Heart left ventricle (tissue), 16 donors: Measurements from ENCODE around the gene TM4SF1. TPM values are rescaled to one million over a fixed set of nuclear protein-coding genes. Genes with fewer than 3 reads are reported as not detected.

Experiments
- ATAC-seq, 4 donors: fragments of 200-7000 bp; cut with Tn5 transposase; one replicate each; pipeline ENCODE4 v1.9.1; 2020 to 2022; ENCODE audit warnings: moderate library complexity in 4 of 4, mild to moderate bottlenecking in 3 of 4, moderate number of reproducible peaks in 1 of 4
- DNase-seq, 5 donors: peaks; one replicate each; pipeline ENCODE4 v3.0.0-alpha.2; 2020
- H3K27ac ChIP-seq, 12 donors: fragments of 200-600 bp; sonication (generic) in 4 of 12; one replicate each; pipeline versions ENCODE4 v1.5.0 to v1.8.0; 2016 to 2022; ENCODE audit warnings: mild to moderate bottlenecking in 2 of 12
- H3K27me3 ChIP-seq, 9 donors: fragments of 200-600 bp; sonication (generic) in 2 of 9; one replicate each; pipeline versions ENCODE4 v1.5.1 to v1.8.0; 2016 to 2022; ENCODE audit warnings: mild to moderate bottlenecking in 3 of 9
- H3K36me3 ChIP-seq, 9 donors: fragments of 200-600 bp; sonication (generic) in 2 of 9; one replicate each; pipeline versions ENCODE4 v1.5.0 to v1.8.0; 2018 to 2022; ENCODE audit warnings: mild to moderate bottlenecking in 2 of 9
- H3K4me1 ChIP-seq, 12 donors: fragments of 200-600 bp; sonication (generic) in 4 of 12; one replicate each; pipeline versions ENCODE4 v1.5.0 to v1.8.0; 2016 to 2022; ENCODE audit warnings: mild to moderate bottlenecking in 3 of 12
- H3K4me3 ChIP-seq, 12 donors: fragments of 200-600 bp; sonication (generic) in 4 of 12; one replicate each; pipeline versions ENCODE4 v1.5.0 to v1.8.0; 2017 to 2022; ENCODE audit warnings: mild to moderate bottlenecking in 9 of 12, moderate library complexity in 4 of 12
- H3K9me3 ChIP-seq, 12 donors: fragments of 200-600 bp; sonication (generic) in 4 of 12; one replicate each; pipeline versions ENCODE4 v1.5.0 to v1.8.0; 2016 to 2022; ENCODE audit warnings: mild to moderate bottlenecking in 1 of 12
- POLR2A ChIP-seq, 2 donors: fragments of 450-650 bp; IDR thresholded peaks; one replicate each; pipeline ENCODE4 v1.6.1; 2017; ENCODE audit warnings: antibody characterized with exemption in 2 of 2, mild to moderate bottlenecking in 2 of 2, moderate library complexity in 2 of 2
- WGBS, 4 donors: extraction: QIAGEN DNeasy Blood & Tissue Kit in 2 of 4; methylation state at CpG; one replicate each; pipeline versions ENCODE4 v1.1.5 to v1.1.7; 2013 to 2018; 5-methylcytosine and 5-hydroxymethylcytosine counted together
- intact Hi-C, 10 donors: fragments of 100-400 bp; cut with DNase I; formaldehyde crosslinking; loops; one replicate each; pipeline versions ENCODE4 v1.11.1 to v1.14.2; 2022
- polyA plus RNA-seq, 2 donors: library from polyadenylated mRNA; stranded (reverse); fragments of 200-250 nt; gene quantifications; one replicate each; pipeline ENCODE4 v1.2.3, GENCODE V29; 2013
- total RNA-seq, 9 donors: library from RNA; depleted of rRNA in 2 of 9; stranded (reverse); fragments of >200 nt in 2 of 9; fragmentation: NEBNext Ultra II Directional in 3 of 9; extraction: Animal tissue kit (Norgen Biotek cat#: 25700) in 3 of 9; gene quantifications; one replicate each; pipeline versions ENCODE4 v1.1.0 to v1.2.4, GENCODE V29; 2016 to 2023
- TF ChIP-seq, protein P1 (sequence below), 12 donors: fragments of 200-600 bp; sonication (generic) in 4 of 12; IDR thresholded peaks; one replicate each; pipeline versions ENCODE4 v1.5.0 to v1.8.0; 2018 to 2022; ENCODE audit warnings: antibody characterized with exemption in 12 of 12, mild to moderate bottlenecking in 5 of 12
- donor health status: ischemic (EF 13 %, LVEDD 7.1; RV severe dilation, severe dysfunction).
- donor health status: healthy with polysubstance abuse.
- donor health status: DM: no; HTN: yes; CAD: no.
- donor health status: DM: no; HTN: no; CAD: no.
- donor health status: ischemic (EF 25% LVEDD 6.9; RV normal size, moderate dysfunction).
- donor health status: ischemic (EF 25% LVEDD 5.7; RV mildly dilated, moderate dysfunction).
- donor health status: healthy.
- donor health status: DM: yes; HTN: yes; CAD: no.
- donor health status: ischemic (EF 35%, LVEDD 5.7; RV mildly dilated, moderate dysfunction).
- donor health status: nonischemic (EF 11% LVEDD 7.7; RV severe dilation, severe dysfunction).
- donor health status: DM: yes; HTN: yes; CAD: no.
- donor health status: PGD.
- donor health status: ischemic (EF 29% LVEDD 5.4; RV normal size, mild dysfunction).
- donor health status: nonischemic (EF 23%, LVEDD 6.1; RV moderate dilation, normal function).

Gene TM4SF1
- total and polyA plus RNA-seq, 11 donors = 61.6 to 224 (median 111) TPM

DNA sequence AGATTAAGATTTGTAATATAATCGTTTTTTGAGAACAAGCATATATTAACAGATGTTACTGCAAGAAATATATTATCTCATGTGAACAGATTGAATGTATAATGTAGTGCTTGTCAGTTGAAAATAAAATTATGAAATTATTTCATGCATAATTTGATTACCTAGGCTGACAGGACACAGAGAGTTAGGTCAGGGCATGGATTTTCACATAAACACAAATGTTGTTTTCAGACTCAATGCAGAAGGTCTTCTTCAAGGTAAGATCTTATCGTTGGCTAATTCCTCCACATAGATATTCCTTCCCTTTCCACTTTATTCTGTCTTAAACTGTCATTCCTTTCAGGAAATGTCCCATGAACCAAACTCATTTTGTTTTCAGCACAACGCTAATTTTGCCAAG, 20.1 kb upstream of the TM4SF1 start:
- TF ChIP-seq, protein P1, sequence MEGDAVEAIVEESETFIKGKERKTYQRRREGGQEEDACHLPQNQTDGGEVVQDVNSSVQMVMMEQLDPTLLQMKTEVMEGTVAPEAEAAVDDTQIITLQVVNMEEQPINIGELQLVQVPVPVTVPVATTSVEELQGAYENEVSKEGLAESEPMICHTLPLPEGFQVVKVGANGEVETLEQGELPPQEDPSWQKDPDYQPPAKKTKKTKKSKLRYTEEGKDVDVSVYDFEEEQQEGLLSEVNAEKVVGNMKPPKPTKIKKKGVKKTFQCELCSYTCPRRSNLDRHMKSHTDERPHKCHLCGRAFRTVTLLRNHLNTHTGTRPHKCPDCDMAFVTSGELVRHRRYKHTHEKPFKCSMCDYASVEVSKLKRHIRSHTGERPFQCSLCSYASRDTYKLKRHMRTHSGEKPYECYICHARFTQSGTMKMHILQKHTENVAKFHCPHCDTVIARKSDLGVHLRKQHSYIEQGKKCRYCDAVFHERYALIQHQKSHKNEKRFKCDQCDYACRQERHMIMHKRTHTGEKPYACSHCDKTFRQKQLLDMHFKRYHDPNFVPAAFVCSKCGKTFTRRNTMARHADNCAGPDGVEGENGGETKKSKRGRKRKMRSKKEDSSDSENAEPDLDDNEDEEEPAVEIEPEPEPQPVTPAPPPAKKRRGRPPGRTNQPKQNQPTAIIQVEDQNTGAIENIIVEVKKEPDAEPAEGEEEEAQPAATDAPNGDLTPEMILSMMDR (IDR thresholded peaks at IDR 0.05) = no peak
- no peak for TF ChIP-seq POLR2A (IDR thresholded peaks at IDR 0.05)
- no peaks in the 10 kb centered on the region for H3K36me3 ChIP-seq
- intact Hi-C loops = loop anchor here in 3 of 10 donors (2.0 to 5.0 kb wide), 2 partner anchors 80 to 83 kb away; no protein-coding TSS in a partner anchor
- no peak for DNase-seq
- no peak for ATAC-seq
- peaks cover 0 to 10% (median 0%) of the 10 kb centered on the region in 12 donors for H3K9me3 ChIP-seq
- H3K4me3 ChIP-seq = no peak overlapping the region
- no peak overlapping the region for H3K27ac ChIP-seq
- 57 to 67% (median 64%) methylated on average over 3 of the region's 3 CpGs for WGBS, 4 donors
- H3K27me3 ChIP-seq = no peaks in the 10 kb centered on the region
- H3K4me1 ChIP-seq = peaks cover 0 to 29% (median 8%) of the 10 kb centered on the region in 12 donors

DNA sequence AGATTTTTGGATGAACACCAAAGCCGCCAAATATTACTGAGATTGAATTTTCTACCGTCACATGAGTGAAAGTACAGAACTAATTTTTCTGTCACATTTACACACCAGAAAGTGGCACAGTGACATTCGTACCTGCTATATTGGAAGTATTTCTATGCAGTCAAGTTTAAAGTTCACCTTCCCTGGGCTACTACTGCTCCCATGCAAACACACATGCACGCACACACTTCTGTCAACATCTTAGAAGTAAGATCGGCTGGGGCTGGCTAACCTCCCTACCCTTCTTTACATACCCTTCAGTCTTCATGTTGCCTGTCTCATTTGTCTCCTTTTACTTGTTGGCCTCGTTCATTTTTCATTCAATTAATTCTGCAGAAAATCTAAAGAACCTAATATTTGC, 19.0 kb upstream of the TM4SF1 start:
- no peak for TF ChIP-seq POLR2A (IDR thresholded peaks at IDR 0.05)
- TF ChIP-seq, protein P1 (IDR thresholded peaks at IDR 0.05) = no peak
- ATAC-seq (no peak), DNase-seq (no peak)
- H3K9me3 ChIP-seq = peaks cover 0 to 6% (median 0%) of the 10 kb centered on the region in 12 donors
- WGBS, 4 donors = 93 to 97% (median 95%) methylated on average over 6 of the region's 6 CpGs
- peaks cover 0 to 29% (median 8%) of the 10 kb centered on the region in 12 donors for H3K4me1 ChIP-seq
- H3K27me3 ChIP-seq = no peaks in the 10 kb centered on the region
- intact Hi-C loops = loop anchor here in 3 of 10 donors (2.0 to 5.0 kb wide), 2 partner anchors 81 to 84 kb away; no protein-coding TSS in a partner anchor
- no peaks in the 10 kb centered on the region for H3K36me3 ChIP-seq
- no peak overlapping the region for H3K27ac ChIP-seq
- no peak overlapping the region for H3K4me3 ChIP-seq

DNA sequence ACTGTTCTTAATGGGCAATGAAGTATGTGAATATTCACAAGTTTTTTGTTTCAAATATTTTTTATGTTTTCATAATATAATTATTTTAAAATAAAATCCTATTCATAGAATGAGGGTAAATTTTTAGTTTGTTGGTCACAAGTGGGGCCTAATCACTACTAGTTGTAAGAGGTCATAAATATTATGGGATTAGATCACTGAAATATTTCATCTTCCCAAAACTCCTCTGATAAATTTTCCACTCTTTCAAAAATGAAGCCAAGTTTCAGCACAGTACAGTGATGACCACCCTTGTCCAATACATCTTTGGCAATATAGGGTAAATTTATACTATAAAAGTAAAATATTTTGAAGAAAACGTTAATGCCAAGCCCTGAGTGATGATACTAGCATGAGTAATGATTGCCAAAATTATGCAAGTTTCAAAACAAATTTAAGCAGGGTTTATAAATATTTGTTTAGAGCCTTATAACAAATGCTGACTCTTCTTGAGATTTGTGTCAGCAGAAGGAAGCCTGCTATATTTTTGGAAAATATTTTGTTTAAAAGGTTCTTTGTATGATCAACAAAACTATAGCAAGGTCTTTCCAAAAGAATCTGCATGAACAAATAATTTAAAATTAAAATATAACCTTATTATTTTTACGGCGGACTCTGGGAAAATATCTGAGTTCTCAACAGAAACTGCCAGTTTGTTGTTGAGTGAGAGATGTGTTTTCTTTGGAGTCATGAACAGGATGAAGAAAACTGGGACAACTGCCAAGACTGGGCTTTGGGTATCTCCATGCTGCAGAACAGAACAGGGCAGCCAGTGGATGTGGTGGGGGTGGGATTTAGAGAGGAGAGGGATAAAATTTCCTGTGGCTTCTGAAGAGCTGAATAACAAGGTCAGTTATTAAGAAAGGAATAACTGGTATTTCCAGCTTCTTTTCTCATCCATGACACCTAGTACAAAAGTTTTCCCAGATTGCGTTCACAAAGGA, 17.9 kb upstream of the TM4SF1 start:
- ATAC-seq (no peak), DNase-seq (peak in 1 of 5 donors; percentile 61)
- no peaks in the 10 kb centered on the region for H3K36me3 ChIP-seq
- 53 to 61% (median 56%) methylated on average over 4 of the region's 4 CpGs for WGBS, 4 donors
- H3K27ac ChIP-seq = peak overlapping the region in 6 of 12 donors; percentile 18 to 49 (median 26)
- intact Hi-C loops = loop anchor here in 4 of 10 donors (2.0 to 5.0 kb wide), 3 partner anchors 82 to 85 kb away; no protein-coding TSS in a partner anchor
- no peak overlapping the region for H3K4me3 ChIP-seq
- H3K27me3 ChIP-seq = no peaks in the 10 kb centered on the region
- H3K9me3 ChIP-seq = no peaks in the 10 kb centered on the region
- peaks cover 0 to 29% (median 8%) of the 10 kb centered on the region in 12 donors for H3K4me1 ChIP-seq
- no peak for TF ChIP-seq POLR2A (IDR thresholded peaks at IDR 0.05)
- TF ChIP-seq, protein P1 (IDR thresholded peaks at IDR 0.05) = no peak
